Panc1 (cell line): ENCODE data around the gene MUC3A. TPM values are rescaled to one million over a fixed set of nuclear protein-coding genes. Genes with fewer than 3 reads are reported as not detected.

Experiments used
- ATAC-seq: fragments of 200-7000 bp; cut with Tn5 transposase; 2 replicates; pipeline ENCODE4 v1.9.1; 2020; ENCODE audit warnings: mild to moderate bottlenecking, moderate library complexity
- Bru-seq: library from RNA; stranded (reverse); fragments of 400-500 nt; gene quantifications from one replicate; lab custom pipeline; 2021; lab: Mats Ljungman, UMichigan
- BruChase-seq, 2 experiments: library from RNA; stranded (reverse); fragments of 400-500 nt; gene quantifications; one replicate each; lab custom pipeline; 2021; lab: Mats Ljungman, UMichigan
- BruUV-seq: library from RNA; stranded (reverse); fragments of 400-500 nt; replicated peaks from 2 replicates; lab custom pipeline; 2021; lab: Mats Ljungman, UMichigan
- CTCF ChIA-PET: fragments of 300-600 bp; sonication (Branson Sonifier 250); formaldehyde crosslinking; loops from one replicate; lab custom pipeline; 2022; ENCODE audit warnings: antibody characterized with exemption; lab: Charles Lee
- POLR2A ChIA-PET: fragments of 300-600 bp; sonication (Branson Sonifier 250); formaldehyde crosslinking; loops from one replicate; lab custom pipeline; 2022; ENCODE audit warnings: antibody characterized with exemption; lab: Charles Lee
- DNase-seq: peaks from one replicate; pipeline ENCODE4 v3.0.0-alpha.2; 2010; ENCODE audit warnings: low read depth, low spot score
- H3K27ac ChIP-seq: 2 replicates; pipeline ENCODE4 v1.5.1; 2011; ENCODE audit warnings: mild to moderate bottlenecking, low read length, inconsistent platforms
- H3K27me3 ChIP-seq: fragments of 200-500 bp; sonication (Bioruptor generic); 2 replicates; pipeline ENCODE4 v1.6.0; 2014; ENCODE audit warnings: low read length, inconsistent platforms; ENCODE audit not compliant: control insufficient read depth, insufficient read depth
- H3K36me3 ChIP-seq: fragments of 200-500 bp; sonication (Bioruptor generic); 2 replicates; pipeline ENCODE4 v1.5.1; 2014; ENCODE audit warnings: inconsistent platforms, mild to moderate bottlenecking, low read length, moderate library complexity; ENCODE audit not compliant: control insufficient read depth, insufficient read depth
- H3K4me1 ChIP-seq: 2 replicates; pipeline ENCODE4 v1.5.1; 2011; ENCODE audit warnings: inconsistent platforms, mild to moderate bottlenecking, low read length, moderate library complexity; ENCODE audit not compliant: control insufficient read depth, insufficient read depth
- H3K4me3 ChIP-seq, 2 experiments: 2 replicates each; pipeline ENCODE4 v1.5.1; 2011 to 2012; ENCODE audit warnings: low read depth in 2 of 2, low read length in 2 of 2, mild to moderate bottlenecking in 2 of 2, inconsistent platforms in 1 of 2, moderate library complexity in 1 of 2
- H3K9me3 ChIP-seq: fragments of 200-500 bp; sonication (Bioruptor generic); 2 replicates; pipeline ENCODE4 v1.5.1; 2014; ENCODE audit warnings: low read depth, mild to moderate bottlenecking, inconsistent platforms, low read length, moderate library complexity; ENCODE audit not compliant: control insufficient read depth, insufficient read depth
- POLR2AphosphoS5 ChIP-seq: IDR thresholded peaks from 2 replicates; pipeline ENCODE4 v1.6.1; 2012; ENCODE audit warnings: mild to moderate bottlenecking, low read depth, low read length, moderate library complexity
- SIN3A ChIP-seq: IDR thresholded peaks from 2 replicates; pipeline ENCODE4 v1.6.1; 2012; ENCODE audit warnings: low read depth, mild to moderate bottlenecking, low read length, moderate library complexity, borderline replicate concordance; ENCODE audit not compliant: insufficient read depth
- TCF7L2 ChIP-seq: IDR thresholded peaks from 2 replicates; pipeline ENCODE4 v1.6.1; 2011; ENCODE audit warnings: mild to moderate bottlenecking, low read depth, low read length, inconsistent platforms
- in situ Hi-C: cut with HindIII; loops from 2 replicates; pipeline ENCODE4 v1.10.0; 2016; ENCODE audit warnings: low sequenced_read_pairs, low pct_unique_long_range_greater_than_20kb
- intact Hi-C: fragments of 100-400 bp; cut with micrococcal nuclease; formaldehyde crosslinking; loops from one replicate; pipeline ENCODE4 v1.10.0; 2022; ENCODE audit not compliant: unreplicated experiment
- long read RNA-seq: library from polyadenylated mRNA; unstranded; transcript quantifications from one replicate; pipeline ENCODE4 v2.0.0, GENCODE V29; 2021; ENCODE audit not compliant: unreplicated experiment
- polyA plus RNA-seq: library from polyadenylated mRNA; unstranded; fragments of >200 nt; gene quantifications from one replicate; pipeline ENCODE4 v1.2.1, GENCODE V29; 2012; ENCODE audit warnings: missing spikeins; ENCODE audit not compliant: insufficient read length
- total RNA-seq: library from RNA; stranded (reverse); gene quantifications from one replicate; pipeline ENCODE4 v1.2.1, GENCODE V29; 2021; ENCODE audit not compliant: unreplicated experiment
- TF ChIP-seq, protein P1 (sequence below): fragments of 450-650 bp; IDR thresholded peaks from 2 replicates; pipeline ENCODE4 v1.5.1; 2017; ENCODE audit warnings: mild to moderate bottlenecking
- TF ChIP-seq, protein P2 (sequence below), 2 experiments: IDR thresholded peaks; 2 replicates each; pipeline ENCODE4 v1.6.1; 2011 to 2012; ENCODE audit warnings: low read depth in 2 of 2, control low read depth in 1 of 2, low read length in 1 of 2, mild to moderate bottlenecking in 1 of 2, moderate library complexity in 1 of 2; ENCODE audit not compliant: insufficient read depth in 1 of 2

MUC3A gene, protein sequence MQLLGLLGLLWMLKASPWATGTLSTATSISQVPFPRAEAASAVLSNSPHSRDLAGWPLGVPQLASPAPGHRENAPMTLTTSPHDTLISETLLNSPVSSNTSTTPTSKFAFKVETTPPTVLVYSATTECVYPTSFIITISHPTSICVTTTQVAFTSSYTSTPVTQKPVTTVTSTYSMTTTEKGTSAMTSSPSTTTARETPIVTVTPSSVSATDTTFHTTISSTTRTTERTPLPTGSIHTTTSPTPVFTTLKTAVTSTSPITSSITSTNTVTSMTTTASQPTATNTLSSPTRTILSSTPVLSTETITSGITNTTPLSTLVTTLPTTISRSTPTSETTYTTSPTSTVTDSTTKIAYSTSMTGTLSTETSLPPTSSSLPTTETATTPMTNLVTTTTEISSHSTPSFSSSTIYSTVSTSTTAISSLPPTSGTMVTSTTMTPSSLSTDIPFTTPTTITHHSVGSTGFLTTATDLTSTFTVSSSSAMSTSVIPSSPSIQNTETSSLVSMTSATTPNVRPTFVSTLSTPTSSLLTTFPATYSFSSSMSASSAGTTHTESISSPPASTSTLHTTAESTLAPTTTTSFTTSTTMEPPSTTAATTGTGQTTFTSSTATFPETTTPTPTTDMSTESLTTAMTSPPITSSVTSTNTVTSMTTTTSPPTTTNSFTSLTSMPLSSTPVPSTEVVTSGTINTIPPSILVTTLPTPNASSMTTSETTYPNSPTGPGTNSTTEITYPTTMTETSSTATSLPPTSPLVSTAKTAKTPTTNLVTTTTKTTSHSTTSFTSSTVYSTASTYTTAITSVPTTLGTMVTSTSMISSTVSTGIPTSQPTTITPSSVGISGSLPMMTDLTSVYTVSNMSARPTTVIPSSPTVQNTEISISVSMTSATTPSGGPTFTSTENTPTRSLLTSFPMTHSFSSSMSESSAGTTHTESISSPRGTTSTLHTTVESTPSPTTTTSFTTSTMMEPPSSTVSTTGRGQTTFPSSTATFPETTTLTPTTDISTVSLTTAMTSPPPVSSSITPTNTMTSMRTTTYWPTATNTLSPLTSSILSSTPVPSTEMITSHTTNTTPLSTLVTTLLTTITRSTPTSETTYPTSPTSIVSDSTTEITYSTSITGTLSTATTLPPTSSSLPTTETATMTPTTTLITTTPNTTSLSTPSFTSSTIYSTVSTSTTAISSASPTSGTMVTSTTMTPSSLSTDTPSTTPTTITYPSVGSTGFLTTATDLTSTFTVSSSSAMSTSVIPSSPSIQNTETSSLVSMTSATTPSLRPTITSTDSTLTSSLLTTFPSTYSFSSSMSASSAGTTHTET (N-terminal part only)
- total RNA-seq (24.7 TPM), Bru-seq, nascent RNA (percentile 37 among the genes with signal in this experiment), BruChase-seq, experiment 1, labeled RNA remaining after a 2-hour chase (percentile 44 among the genes with signal in this experiment), BruChase-seq, experiment 2, labeled RNA remaining after a 6-hour chase (percentile 54 among the genes with signal in this experiment)
- 67.9 TPM for polyA plus RNA-seq
- long read RNA-seq, partial matches to known transcripts, result 3 of 10 reads
- long read RNA-seq, other reads (novel, unspliced or antisense), result 5 of 10 reads

DNA sequence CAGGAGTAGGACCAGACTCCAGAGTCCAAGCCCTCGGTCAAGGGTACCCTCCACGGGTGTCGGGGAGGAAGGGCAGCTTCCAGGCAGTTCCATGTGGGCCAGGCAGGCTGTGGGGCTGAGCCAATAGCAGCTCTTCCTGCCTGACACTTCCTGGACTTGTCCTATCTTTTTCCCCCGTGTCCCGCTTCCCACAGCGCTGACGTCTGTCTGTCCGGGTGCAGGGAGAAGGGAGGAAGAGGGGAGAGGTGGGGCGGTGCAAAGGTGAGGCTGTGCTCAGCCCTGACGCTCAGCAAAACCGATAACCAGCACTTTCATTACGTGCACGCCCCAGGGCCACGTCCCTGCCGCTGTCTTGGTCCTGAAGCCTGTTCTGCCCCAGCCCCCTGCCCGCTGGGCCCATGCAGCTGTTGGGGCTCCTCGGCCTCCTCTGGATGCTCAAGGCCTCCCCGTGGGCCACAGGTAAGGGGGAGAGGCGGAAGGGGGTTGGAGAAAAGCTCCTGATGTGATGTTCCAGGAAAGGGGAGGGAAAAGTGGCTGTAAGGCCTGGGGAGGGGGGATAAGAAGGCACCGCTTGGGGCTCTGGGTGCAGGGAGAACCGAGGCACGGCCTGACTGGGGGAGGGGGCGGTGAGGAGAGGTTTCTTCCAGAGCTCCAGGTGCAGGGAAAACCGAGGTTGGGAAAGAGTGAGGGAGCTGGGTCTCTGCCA is at the start of gene MUC3A:
TSS of gene MUC3A (plus strand) at position 308 of the 706 bp plus-strand sequence. CDS start at position 399, 91 bp downstream.
- Histone ChIP-seq H3K4me3 (no peak within 1 kb of the TSS), H3K36me3 (no peaks in the 10 kb centered on the region), H3K9me3 (no peaks in the 10 kb centered on the region), H3K4me1 (no peaks in the 10 kb centered on the region), H3K27ac (no peak within 1 kb of the TSS), H3K27me3 (no peaks in the 10 kb centered on the region)
- BruUV-seq, result no TSS peak
- DNase-seq, result no peak
- POLR2A ChIA-PET, result no interaction called here
- intact Hi-C loops (no loop called here), in situ Hi-C loops (no loop called here)
- CTCF ChIA-PET, result no interaction called here
- TF ChIP-seq, protein P1, sequence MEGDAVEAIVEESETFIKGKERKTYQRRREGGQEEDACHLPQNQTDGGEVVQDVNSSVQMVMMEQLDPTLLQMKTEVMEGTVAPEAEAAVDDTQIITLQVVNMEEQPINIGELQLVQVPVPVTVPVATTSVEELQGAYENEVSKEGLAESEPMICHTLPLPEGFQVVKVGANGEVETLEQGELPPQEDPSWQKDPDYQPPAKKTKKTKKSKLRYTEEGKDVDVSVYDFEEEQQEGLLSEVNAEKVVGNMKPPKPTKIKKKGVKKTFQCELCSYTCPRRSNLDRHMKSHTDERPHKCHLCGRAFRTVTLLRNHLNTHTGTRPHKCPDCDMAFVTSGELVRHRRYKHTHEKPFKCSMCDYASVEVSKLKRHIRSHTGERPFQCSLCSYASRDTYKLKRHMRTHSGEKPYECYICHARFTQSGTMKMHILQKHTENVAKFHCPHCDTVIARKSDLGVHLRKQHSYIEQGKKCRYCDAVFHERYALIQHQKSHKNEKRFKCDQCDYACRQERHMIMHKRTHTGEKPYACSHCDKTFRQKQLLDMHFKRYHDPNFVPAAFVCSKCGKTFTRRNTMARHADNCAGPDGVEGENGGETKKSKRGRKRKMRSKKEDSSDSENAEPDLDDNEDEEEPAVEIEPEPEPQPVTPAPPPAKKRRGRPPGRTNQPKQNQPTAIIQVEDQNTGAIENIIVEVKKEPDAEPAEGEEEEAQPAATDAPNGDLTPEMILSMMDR, result no peak
- TF ChIP-seq TCF7L2 (no peak), POLR2AphosphoS5 (no peak), SIN3A (no peak)
- TF ChIP-seq, protein P2, sequence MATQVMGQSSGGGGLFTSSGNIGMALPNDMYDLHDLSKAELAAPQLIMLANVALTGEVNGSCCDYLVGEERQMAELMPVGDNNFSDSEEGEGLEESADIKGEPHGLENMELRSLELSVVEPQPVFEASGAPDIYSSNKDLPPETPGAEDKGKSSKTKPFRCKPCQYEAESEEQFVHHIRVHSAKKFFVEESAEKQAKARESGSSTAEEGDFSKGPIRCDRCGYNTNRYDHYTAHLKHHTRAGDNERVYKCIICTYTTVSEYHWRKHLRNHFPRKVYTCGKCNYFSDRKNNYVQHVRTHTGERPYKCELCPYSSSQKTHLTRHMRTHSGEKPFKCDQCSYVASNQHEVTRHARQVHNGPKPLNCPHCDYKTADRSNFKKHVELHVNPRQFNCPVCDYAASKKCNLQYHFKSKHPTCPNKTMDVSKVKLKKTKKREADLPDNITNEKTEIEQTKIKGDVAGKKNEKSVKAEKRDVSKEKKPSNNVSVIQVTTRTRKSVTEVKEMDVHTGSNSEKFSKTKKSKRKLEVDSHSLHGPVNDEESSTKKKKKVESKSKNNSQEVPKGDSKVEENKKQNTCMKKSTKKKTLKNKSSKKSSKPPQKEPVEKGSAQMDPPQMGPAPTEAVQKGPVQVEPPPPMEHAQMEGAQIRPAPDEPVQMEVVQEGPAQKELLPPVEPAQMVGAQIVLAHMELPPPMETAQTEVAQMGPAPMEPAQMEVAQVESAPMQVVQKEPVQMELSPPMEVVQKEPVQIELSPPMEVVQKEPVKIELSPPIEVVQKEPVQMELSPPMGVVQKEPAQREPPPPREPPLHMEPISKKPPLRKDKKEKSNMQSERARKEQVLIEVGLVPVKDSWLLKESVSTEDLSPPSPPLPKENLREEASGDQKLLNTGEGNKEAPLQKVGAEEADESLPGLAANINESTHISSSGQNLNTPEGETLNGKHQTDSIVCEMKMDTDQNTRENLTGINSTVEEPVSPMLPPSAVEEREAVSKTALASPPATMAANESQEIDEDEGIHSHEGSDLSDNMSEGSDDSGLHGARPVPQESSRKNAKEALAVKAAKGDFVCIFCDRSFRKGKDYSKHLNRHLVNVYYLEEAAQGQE (IDR thresholded peaks at IDR 0.05; ENCODE audit: insufficient read depth in 1 of 2, low read depth in 2 of 2, low read length in 1 of 2), result no peak
- no peak for ATAC-seq
